Activated naive CD4-positive, alpha-beta T cell (primary cell): ENCODE measurements around the gene ABTB2.

Experiments used
- DNase-seq, 4 experiments: peaks; one replicate each; lab custom pipeline; 2025; lab: John Stamatoyannopoulos, UW

The ABTB2 gene

DNA sequence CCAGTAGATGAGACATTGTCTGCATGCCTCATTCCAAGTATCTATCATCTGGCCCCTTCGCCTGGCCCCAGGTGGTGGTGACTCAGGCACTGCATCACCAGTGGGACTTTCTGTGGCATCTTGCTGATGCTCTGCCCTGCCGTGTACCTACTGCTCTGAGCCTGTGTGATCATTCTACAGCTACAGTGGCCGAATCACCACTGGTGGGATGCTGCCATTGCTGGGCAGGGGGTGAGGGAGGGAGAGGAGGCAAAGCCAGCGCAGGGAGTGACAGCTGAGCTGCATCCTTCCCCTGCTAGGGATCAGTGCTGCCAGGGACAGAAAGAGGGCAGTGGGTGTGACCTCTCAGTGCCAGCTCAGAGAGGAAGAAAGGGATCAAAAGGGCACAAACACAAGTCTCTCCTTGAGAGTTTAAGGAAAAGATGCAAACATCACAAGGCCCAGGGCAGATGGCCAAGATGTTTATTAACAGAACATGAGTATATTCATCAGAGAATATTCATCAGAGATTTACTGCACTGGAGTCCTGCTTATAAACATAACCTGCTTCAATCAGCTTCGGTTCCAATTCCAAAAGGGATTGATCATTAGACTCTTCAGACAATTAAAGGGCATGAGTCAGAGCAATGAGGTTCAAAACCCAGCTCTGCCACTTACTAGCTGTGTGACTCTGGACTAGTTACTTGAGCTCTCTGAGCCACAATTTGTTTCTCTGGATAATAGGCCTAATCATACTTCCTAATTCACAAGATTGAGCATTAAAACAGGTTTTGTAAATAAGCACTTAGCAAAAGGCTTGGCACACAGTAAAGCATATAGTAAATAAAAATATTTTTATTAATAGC is 142.6 kb downstream of the ABTB2 start:
- DNase-seq: peak in 2 of 4 experiments; percentile 7 to 14

DNA sequence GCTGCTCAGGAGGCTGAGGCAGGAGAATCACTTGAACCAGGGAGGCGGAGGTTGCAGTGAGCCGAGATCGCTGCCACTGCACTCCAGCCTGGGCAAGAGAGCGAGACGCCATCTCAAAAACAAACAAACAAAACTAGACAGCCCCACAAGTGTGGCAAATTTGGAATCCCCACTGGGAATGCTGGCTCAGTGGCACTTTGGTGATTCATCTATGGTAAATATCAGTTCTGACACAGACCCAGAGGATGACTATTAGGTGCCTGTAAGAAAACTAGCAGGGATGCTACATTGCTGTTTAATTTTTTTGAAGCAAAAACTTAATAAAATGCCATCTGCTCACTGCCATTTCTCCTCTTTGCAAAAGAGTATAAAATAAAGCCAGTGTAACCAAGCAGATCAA is 144.4 kb downstream of the ABTB2 start:
- DNase-seq: no peak

DNA sequence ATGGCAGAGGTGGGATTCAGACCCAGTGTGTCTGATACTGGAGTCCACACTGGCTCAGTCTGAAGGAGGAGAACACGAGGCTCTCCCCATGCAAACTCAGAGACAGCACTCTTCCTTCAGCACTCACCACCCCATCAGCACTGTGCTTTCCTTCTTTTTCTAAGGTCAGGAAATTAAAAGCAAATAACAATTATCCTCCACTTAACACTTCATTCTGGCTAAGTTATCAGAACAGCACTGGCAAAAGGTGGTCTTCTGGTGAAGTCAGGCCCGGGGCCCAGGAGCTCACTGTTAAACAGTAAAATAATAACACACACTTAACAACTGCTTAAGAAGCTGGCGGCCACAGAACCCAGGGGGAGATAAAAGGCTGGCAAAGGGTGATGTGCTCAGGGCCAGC is 145.2 kb downstream of the ABTB2 start:
- no peak for DNase-seq

DNA sequence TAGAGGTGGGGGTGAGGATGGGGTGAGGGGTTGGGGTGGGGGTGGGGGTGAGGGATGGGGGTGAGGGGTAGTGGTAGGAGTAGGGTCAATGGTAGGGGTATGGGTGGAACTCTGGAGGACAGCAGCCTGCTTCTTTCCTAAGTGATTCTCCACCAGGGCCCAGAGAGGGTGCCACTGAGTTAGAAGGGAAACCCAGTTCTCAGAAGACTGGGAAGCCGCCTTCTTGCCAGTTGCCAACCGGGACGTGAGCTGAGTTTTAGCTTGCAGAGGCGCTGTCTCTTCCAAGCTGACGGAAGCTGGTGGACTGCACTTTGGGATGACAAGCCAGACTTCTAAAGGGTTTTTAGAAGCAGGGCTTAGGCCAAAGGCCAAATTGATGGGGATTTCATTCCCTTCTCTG is 148.0 kb downstream of the ABTB2 start:
- DNase-seq: no peak

DNA sequence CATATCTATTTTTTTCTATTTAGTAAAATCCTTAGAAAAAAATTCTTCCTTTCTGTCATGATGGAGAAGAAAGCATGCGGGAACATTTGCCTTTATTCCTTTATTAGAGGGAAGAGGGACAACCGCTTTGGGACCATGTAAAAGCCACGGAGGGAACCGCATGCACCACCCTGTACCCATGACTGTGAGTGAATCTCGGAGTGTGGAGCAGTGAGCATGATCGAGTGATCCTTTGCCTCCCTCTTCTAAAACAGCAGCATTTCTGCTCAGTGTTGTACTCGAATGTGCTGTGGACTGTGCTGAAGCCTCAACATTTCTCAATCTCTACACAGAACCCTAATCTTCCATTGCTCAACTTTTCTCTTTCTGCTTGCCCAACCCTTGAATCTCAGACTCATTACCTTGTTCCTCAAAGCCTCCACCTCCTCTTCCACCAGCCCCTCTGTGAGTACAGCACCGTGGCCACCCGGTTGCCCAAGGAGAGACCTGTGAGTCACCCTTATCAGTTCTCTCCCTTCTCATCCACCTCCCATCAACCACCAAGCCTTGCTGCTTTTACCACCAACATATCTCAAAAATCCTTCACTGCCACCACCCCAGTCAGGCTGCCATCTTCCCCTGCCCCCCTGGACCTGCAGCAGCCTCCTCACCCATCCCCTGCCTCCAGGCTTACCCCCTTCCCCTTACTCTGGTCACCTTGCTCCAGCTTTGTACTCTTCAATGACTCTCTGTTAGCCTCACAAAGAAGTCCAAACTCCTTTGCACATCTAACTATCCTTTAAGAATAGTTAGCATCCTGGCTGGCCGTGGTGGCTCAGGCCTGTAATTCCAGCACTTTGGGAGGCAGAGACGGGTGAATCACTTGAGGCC is 149.3 kb downstream of the ABTB2 start:
- no peak for DNase-seq

DNA sequence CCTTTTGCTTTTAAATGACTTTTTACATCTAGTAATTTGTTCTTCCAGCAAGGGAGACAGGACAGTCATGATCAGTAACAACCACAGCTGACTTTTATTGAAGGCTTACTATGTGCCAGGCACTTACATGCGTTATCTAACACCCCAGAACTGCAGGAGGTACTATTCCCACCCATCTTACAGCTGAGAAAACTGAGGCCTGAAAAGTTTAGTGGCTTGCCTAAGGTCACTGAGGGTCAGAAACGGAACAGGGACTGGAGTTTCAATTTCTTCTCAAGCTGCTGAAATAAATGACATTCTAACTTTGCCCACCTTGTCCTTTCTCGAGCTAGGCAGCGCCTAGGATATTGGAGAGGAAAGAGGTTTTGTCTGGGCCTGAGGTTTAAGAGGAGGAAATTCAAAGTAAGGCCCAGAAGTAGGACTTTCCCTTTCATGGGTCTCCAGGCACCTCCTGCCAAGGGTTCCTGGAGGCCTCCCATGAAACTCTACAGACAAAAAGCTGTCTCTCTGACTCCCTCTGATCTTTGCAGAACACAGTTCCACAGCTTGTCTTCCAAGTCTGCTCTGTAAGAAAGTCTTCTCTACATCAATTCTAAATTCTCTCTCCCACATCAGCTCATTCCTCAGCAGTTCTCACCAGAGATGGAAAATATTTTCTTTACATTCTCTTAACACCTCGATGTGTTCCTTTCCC is 150.2 kb downstream of the ABTB2 start:
- no peak for DNase-seq

DNA sequence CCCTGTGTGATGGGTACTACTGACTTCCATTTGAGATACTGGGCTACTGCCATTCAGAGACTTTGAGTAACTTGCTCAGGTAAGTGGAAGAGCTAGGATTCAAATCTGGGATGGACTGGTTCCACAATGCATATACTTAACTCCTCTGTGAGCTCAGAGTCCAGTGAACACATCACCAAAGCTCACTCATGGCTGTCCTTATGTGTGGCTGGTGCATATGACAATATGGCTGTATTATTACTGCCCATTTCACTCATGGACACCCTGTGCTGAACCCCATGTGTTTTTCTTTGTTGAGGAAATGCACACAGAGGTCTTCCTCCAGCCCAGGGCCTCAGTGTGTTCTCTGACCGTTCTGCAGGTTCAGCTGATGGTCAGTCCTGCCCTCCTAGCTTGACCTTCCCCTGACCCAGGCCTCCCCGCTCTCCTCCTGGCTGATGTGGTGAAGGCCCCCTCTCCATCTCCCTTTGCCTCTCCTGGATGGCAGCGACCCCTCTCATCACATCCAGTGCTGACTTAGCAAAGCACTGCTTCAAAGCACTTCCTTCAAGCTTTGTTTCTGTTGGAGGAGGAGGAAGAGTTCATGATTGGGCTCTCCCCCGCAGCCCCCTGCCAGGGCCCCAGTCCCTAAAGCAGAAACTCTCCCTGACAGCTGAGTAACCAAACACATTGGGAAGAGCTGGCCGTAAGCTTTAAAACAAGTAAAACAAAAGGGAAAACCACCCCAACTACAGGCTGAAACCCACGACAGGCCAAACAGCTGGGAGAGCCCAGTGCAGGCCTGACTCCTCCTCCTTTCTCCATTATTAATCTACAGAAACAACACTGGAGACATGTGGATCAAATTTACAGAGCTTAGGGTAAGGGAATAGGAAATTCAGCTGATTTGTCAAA is 151.2 kb downstream of the ABTB2 start:
- no peak for DNase-seq

DNA sequence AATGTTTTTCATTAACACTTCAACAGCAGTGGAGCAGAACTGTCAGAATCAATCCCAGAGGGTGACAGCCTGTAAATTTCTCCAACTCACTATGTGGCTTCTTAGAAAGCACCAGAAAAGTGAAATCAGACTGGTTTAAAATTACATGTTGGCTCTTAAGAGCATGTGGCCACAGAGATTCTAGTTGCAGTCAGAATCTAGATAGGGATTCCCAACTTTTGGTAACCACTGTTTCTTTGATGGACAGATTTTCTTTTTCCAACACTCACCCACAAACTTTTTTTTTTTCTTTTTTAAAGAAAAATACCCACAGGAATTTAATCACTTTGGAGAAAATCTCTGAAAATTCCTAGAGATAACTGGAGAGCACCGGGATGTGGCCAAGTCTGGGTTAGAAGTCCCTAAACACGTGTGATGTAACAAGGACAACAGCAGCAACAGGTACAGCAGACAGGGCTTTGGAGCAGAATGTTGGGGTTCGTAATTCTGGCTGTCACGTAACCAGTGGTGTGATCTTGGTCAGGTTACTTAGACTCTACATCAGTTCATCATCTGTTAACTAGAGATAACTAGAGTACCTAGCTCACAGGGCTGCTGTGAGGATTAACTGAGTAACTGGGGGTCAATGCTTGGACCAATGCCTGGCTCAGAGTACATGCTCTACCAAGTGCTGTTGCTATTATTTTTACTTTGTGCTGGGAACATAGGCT is 152.3 kb downstream of the ABTB2 start:
- no peak for DNase-seq

DNA sequence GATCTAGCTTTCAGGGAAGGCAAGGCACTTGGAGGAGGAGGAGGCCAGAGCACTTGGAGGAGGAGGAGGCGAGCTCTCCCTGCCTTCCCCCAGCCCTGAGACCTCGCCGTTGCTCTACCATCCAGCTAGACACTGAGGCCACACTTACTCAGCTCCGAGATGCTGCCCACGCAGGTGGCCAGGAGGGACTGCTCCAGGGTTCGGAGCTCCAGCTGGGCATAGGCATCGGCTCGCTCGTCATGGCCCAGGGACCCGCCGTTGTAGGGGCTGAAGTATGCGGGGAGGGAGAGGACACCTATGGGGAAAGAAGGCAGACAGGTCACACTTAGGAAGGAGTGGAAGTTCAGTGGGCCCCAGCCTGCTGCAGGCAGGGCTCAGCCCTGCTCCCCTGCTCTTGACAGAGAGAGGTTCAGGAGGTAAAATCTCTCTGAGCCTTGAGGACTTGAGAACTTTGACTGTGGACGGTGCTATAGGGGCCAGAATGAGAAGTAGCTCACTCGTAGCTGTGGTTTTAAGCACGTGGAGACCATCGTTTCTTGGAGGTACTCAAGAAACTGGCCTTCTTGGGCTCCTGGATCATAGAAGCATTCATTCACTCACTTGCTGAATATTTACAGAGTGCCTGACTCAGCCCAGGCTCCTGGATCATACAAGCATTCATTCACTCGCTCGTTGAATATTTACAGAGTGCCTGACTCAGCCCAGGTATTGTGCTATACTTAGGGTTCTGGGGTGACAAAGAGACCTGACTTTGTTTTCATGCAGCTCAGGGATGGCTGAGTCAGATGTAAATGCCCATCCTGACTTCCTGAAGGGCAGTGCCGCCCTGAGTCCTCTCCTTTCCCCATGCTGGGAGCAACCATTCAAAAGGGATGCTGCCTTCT is 153.2 kb downstream of the ABTB2 start:
- no peak for DNase-seq

DNA sequence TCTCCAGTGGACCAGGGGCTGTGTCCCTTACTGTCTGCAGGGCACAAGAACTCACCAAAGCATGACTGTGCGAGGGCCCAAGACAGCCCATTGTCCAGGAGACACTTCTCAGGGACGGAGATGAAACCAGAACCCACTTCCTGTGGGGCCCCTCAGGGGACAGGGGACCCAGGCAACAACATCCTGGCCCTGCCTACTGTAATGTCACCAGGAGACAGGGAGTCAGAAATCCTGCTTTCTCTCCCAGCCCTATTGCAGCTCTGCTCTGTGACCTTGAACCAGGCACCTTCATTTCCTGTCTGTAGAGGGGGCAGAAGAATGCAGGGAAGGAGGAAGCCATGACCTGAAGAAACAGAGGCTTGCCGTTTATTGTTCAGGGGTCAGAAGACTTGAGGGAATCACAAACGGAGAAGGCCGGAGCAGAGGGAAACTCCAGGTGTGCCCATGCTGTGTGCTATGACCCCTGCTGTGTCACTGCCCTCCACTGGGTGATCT is 154.4 kb downstream of the ABTB2 start:
- DNase-seq: no peak

DNA sequence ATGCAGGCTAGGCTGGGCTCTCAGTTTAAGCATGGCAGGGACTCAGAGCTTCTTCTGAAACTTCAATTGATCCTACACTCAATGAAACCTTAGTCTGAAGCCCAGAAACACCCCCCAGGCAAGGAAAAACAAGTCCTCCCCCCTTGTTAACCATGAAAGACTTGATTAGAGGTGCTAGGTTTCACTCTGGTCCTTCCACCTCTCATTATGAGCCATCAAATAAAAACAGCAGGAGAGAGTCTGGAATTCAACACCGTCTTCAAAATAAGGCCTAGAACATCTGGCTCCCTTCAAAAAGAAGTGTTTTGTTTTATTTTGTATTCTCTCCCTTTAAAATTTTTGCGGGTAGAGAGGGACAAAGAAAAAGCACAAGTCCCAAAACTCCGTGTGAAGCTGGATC is 156.7 kb downstream of the ABTB2 start:
- DNase-seq: no peak

DNA sequence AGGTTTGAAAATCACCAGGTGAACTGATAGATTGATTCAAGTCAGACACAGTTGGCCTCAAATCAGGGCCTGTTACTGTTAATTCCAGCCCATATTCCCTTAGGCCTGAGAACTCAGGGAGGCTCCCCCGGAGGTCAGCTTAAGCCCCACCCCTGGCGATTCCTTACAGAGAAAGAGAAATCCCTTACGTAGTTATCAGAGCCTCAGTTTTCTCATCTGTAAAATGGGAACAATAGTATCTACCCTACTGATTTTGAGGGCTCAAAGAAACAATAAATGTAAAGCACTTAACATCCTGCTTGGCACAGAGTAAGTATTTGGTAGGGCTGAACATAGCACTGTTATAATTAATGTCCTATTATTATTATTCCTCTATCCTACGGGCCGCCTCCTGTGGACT is 158.3 kb downstream of the ABTB2 start:
- no peak for DNase-seq

DNA sequence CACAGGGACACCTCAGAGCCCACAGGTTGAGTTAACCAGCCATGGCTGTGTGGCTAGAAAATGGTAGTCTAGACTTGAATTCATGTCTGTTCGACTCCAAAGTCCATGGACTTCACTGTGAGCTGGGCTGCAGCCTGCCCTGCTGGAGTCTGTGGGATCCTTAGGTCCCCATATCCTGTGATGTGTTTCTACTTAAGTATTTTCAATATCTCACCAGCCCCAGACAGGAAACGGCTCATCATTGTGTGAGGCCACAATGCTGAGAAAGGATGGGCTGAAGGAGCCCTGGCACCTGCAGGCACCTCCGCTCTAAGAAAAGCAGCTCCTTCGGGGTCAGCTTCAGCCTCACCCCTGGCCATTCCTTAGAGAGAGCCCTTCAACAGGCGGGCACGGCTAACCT is 159.3 kb downstream of the ABTB2 start:
- no peak for DNase-seq

DNA sequence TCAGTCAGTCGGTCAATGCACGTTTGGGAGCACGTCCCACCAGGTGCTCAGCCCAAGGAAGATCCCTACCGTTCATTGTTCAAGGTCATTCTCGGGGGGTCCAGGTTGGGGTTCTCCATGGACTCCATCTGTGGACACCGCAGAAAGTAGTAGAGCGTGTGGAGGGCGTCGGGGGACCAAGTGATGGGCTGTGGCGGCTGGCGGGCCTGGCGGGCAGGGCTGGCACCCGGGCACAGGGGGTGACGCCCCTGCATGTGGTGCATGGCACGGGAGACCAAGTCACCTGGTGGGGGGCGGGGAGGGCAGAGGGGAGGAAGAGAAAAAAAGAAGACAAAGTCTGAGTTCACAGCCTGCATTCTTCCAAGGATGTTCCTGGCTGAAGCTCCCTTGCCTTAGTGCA is 160.6 kb downstream of the ABTB2 start:
- DNase-seq: no peak

DNA sequence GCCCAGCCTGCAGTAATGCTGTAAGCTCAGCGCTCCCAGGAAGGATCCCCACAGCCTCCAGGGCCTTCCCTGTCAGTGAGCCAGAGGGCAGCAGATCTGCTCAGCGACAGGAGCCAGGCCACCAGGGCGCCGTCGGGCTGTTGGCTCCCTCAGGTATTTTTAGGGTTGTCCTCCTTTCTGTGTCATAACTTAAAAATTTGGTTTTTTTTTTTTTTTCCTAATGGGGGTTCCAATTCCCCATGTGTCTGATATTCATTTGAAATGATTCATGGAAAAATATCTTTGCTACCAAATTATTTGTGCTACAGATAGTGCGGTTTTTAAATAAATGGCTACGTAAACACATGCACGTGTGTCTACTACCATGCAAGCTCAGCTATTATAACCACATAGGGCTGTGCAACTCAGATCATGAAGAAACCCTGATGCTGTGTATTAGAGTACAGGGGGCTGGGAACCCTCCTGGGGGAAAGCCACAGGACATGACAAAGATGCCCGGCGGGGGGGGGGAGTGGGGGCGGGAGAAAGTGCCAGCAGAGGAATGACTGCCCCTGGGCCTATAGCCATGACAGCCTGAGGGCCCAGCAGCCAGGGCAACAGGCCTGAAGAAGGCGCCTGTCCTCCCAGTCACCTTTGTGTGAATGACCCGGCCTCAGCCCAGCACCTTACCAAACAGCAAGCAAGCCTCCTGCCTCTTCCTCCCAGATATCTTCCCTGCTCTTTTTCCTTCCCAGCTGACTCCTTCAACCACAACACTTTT is 163.1 kb downstream of the ABTB2 start:
- DNase-seq: no peak

DNA sequence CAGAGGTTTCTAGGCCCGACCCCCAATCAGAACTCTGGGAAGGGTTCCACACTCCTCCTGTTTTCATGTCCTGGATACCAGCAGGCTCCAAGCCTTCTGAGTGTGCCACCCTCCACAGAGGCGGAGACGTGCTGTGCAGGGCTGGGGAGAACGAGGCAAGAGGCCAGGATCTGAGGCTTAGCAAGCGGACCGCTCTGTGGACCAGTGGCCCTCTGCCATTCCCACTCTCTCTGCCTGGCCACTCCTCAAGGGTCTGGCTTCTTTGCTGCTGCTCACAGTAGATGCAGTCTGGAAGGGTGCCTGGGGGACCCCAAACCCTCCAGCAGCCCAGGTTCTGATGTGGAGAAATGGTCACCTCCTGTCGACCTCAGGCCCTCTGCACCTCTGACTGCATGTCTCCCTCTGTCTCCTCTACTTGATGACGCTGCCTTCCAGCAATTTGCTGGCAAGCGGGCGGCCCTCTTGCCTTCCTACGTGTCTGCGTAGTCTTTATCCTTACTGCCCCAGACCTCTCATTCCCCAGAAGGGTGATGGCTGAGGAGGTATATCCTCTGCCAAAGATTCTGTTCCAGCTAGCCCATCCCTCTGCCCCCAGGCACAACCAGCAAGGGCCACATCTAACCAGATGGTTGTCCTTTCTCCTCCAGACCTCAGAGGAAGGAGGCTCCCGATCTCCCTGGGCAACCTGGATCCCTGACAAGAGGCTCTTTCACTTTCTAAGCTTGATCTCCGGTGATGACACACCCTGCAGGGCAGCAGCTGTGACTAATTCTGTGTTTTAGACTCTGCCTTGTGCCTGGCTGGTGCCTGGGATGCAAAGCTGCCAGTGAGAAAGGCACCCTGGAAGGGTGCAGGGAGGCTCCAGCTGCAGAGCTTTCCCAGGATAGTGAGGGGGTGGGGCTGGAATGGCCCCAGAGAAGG is 165.1 kb downstream of the ABTB2 start:
- DNase-seq: no peak

DNA sequence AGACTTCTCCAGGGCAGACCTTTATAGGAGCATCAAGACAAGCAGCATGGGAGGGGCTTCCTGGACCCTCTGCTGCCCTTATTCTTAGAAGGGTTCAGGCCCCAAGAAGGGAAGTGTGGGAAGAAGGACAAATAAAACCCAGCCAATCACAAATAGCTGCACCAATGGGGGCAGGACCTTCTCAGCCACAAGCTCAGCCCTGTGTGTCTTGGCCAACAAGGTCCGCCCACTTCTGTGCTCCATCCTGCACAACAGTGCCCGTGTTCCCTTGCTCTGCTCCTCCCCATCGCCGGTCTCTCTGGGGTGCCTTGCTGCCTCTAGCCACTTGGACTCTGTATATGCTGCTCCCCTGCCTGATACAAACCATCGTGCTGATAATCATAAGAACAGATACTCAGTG is 166.2 kb downstream of the ABTB2 start:
- no peak for DNase-seq
